SW 1271 (cell line): ENCODE measurements around the gene KIAA1217.
A peak's percentile ranks its signal among the peaks of the same experiment; 100 is the strongest.
"Not testable (repeated sequence)": the region's sequence is repeated elsewhere in the genome, so short reads cannot be mapped to it uniquely, and the experiment has no call there.

Experiments used
- DNase-seq, 2 experiments: peaks; one replicate each; lab custom pipeline; 2025; lab: John Stamatoyannopoulos, UW

The KIAA1217 gene

DNA sequence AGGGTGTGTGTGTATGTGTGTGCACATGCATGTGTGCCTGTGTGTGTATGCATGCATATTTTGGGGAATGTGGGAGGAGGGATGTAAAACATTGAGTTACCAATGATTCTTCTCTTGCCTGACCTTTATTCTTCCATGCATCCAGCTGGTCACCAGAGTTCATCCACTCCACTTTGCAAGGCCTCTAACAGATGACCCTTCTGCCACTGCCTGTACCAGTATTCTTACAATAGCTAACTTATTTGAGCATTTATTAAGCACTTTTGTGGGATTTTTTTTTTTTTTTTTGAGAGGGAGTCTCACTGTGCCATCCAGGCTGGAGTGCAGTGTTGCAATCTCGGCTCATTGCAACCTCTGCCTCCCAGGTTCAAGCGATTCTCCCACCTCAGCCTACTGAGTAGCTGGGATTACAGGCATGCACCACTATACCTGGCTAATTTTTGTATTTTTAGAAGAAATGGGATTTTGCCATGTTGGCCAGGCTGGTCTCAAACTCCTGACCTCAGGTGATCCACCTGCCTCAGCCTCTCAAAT lies 233.8 kb downstream of the KIAA1217 start:
- DNase-seq, result not testable (repeated sequence)

DNA sequence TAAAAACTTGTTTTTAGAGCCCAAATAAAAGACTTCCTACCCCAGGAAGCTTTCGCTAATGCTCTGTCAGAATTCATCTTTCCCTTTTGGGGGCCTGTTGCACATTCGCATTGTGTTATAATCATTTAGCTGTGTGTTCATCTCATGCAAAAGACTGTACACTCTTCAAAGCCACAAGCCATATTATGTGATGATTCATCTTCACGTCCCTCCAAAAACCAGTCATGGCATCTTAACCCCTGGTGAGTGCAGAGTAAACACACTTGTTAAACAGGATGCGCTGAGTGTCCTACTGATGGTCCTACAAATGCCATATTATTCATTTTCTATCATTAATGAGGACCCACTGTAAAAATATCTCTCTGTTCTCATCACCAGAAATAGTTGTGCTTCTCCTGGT lies 235.4 kb downstream of the KIAA1217 start:
- no peak for DNase-seq

DNA sequence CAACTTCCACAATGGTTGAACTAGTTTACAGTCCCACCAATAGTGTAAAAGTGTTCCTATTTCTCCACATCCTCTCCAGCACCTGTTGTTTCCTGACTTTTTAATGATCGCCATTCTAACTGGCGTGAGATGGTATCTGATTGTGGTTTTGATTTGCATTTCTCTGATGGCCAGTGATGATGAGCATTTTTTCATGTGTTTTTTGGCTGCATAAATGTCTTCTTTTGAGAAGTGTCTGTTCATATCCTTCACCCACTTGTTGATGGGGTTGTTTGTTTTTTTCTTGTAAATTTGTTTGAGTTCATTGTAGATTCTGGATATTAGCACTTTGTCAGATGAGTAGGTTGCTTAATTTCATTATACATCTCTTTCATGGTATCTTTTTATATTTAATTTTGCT lies 237.0 kb downstream of the KIAA1217 start:
- DNase-seq, result not testable (repeated sequence)

GRCh38 chr10:24446739-24447138 lies 237.8 kb downstream of the KIAA1217 start:
- DNase-seq, result no peak

DNA sequence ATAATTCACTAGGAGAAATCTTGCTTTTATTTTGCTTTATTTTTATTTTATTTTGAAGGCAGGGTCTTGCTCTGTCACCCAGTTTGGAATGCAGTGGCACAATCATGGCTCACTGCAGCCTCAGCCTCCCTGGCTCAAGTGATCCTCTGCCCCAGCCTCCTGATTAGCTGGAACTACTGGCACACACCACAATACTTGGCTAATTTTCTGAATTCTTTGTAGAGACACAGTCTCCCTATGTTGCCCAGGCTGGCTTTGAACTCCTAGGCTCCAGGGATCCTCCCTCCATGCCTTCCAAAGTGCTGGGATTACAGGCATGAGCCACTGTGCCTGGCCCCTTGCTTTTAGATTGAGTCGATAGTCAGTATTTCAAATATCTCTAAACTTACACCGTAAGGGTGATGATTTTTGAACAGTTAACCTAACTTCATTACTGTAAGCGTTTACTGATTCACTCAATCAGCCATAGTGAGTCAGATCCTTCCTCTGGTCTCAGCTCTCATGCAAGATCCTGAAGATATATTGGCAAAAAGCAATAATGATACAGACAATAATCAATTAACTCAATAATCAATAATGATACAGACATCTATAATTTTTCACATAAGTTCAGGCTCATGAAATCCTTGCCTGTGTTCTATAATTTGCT lies 239.5 kb downstream of the KIAA1217 start:
- no peak for DNase-seq

- DNase-seq, result no peak
Measured at GRCh38 chr10:24449321-24449740, 240.4 kb downstream of the KIAA1217 start.

GRCh38 chr10:24449769-24450310 lies 240.9 kb downstream of the KIAA1217 start:
- no peak for DNase-seq

DNA sequence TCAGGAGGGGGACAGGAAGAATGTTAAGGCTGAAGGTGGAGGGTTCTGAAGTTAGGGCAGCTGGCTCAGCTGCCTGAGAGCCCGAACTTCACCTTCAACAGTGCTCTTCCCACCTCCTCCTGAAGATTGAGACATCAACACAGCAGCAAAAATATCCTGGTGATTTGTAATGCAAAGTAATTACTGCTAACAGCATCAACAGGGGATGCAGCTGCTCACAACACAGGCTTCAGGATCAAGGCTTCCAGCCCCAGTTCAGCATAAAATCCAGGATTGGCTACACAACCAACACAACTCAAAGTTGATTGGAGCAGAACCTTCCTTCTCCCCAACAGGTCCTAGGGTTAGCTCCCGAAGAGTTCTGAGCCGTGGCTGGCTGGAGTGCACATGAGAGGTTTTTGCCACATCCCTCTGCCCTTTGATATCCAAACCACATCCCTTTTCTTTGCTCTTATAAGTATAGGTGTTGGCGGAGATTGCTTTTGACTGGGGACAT lies 242.4 kb downstream of the KIAA1217 start:
- no peak for DNase-seq

DNA sequence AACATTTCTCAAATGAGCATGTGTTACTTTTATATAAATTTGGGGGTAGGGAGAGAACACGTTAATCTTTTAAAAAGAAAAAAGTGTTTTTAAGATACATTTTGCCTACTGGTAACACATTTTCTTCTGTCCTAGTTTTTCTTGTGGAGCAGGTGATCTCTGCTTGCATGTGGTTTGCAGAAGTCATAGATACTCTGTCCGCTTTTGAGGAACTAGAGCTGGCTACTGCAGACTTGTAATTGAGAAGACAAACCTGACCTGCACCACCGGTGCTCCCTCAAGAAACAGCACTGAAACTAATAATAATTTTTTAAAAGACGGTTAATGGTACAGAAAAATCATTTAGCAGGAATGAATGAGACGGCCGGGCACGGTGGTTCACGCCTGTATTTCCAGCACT lies 243.1 kb downstream of the KIAA1217 start:
- no peak for DNase-seq

GRCh38 chr10:24453404-24453830 lies 244.5 kb downstream of the KIAA1217 start:
- no peak for DNase-seq

GRCh38 chr10:24453973-24454372 lies 245.0 kb downstream of the KIAA1217 start:
- DNase-seq, result no peak

GRCh38 chr10:24455447-24455846 lies 246.5 kb downstream of the KIAA1217 start:
- no peak for DNase-seq

DNA sequence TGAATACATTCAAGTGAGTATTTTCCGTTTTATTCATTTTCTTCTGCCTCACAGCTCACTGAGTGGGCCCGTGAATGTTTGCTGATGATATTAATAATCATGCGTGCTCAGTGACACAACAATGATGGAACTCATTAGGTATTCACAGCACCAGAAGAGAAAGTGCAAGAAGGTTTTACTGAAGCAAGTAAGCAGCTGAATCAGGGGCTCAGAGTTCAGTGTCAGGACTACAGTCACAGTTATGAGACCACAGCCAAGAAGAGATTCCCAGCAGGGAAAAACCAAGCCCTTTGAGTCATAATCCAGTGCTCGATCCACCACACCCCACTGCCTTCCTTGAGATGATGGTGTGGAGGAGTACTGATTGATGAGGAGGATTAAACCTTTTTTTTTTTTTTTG lies 247.4 kb downstream of the KIAA1217 start:
- no peak for DNase-seq

DNA sequence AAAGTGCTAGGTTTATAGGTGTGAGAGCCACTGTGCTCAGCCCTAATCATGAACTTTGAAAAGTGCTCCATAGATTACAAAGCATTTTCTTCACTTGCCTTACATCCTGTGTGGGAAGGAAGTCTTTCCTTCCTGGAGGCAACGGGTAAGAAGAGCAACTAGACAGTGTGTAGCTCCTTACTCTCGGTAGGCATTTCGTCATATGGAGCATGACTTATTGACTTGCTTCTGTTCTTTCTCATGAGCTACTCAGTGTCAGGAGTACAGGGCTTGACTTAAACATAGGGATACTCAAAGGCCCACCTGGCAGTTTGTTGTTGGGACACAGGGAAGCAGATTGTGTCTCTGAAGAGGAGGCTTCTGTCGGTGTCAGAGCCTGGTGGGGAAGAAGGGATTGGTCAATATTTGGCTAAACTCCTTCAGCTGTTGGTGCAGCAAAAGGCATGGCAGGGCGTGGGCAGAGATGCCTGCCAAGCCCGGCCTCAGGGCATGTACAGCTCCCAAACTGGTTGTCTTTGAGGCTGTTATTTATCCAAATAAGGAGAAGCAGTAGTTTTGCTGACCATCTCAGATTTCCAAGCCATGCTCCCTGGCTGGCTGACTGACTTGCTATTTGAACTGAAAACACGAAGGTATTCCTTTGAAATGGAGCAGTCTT lies 248.9 kb downstream of the KIAA1217 start:
- peak in 1 of 2 experiments; percentile 4 for DNase-seq

- DNase-seq, result no peak
Measured at GRCh38 chr10:24459836-24460235, 250.9 kb downstream of the KIAA1217 start.

DNA sequence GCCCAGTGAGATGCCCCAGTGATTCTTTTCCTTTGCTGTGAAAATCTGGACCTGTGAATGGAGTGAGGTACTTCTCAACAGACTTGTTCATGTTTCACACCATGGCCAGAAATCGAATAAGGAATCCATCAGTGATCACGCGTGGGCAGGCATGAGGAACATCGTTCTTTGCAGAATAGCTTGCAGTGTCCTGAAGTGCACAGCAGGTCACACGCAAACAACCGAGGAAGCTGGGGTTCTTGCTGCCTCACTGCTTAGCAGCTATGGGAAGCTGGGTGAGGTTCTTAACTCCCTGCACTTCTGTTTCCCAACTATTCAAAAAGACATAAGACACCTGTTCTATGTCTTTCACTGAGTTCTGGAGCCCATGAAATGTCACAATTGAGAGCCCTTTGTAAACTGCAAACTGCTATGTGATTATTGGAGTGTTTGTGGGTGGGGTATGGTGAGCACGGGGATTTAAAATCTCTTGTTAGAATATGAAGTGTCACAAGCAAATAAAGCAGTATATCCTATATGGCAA lies 253.4 kb downstream of the KIAA1217 start:
- no peak for DNase-seq

DNA sequence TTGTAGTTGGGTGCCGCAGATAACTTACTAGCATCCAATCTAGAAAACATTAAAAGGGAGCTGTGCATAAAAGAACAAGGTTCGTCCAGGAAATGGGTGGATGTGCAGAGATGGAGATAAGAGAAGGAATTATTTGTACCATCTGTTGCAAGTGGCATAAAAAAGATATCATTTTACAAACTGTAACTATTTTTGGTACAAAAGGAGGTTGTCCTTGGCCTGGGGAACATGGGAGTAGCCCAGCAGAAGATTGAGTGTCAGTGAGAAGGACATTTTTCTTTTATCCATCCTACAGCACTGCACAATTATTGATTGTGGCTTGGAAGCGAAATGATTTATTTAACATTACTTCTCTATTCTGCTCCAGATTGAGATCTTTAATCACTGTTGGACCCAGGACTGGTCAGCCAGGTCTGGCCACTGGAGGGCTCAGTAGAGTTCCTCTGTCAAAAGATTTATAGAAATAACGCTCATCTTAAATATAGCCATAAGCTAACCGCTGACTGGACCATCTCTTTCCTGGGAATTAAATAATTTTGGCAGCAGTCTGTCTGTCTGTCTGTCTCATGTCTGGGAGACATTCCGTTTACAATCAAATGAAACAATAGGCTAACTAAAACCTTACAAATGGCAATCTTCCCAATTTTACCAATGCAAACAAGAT lies 254.1 kb downstream of the KIAA1217 start:
- no peak for DNase-seq

DNA sequence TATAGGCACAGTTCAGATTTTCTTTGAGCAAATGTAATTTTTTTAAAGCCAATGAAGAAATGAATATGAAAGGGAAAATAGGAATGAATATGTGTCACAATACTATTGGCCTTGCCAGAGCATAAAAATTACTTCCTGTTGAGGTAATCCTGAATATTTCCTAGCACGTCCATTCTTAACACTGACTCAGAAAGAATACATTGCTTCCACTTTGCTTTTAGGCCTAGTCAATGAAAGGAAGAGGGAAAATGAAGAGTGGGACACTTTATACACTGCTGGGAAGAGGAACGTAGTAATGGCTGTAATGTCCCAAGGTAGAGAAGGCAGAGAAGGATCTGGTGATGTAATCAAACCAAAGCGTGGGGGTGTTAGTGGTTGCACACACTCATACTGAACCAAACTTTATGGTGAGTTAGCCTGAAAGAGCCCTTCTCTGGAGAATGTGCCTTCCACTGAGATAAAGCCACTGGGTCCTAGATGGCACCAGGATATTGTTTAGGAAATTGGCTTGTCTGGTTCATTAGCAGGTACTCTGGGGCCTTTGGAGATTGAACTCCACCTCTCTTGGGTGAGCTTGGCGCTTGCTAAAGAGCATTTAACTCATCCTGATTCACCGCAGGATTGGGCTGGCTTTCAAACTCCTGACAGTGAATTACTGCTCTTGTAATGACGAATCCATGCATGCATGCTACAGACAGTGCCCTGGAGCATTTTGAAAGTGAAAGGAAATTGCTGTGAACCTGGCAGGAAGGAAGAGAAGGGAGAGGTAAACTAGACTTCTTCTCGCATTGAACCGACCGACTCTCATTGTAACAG lies 254.9 kb downstream of the KIAA1217 start:
- DNase-seq, result no peak

DNA sequence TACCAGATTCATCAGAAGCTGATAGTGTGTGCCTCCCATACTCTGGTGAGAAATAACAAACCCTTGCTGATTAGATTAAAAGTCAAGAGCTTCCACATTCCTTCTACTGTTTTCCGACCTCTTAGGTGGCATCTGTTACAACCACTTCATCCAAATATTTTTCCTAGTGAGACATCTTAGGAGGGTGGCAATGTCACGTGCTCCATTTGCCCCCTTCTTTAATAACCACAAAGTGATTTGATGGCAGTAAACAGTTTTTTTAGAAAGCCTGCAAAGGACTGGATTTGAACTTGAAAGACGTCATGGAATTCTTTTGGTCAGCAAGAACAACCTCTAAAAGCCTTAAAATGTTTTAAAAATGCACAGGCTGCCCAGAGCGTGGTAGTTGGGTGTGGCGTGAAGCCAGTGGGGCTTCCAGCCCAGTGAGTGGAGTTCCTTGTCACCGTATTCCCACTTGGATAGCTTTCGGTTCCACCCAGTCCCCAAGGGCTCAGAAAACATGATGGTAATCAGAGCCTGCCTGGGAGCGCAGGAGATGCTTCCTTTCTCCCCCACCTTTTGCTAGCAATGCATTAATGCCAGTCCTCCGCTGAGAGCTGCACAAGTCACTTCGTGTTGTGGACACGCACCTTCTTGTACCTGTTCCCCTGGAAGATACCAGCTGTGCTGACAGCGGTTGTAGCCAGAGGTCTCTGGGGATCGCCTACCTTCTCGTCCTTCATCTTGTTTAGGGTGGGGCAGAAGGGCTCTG lies 256.4 kb downstream of the KIAA1217 start:
- DNase-seq, result no peak
